GM18873 (cell line): Measurements from ENCODE around the gene RRAGD.

ENCODE experiments used
- ATAC-seq: cut with Tn5 transposase; IDR thresholded peaks from one replicate; pipeline ENCODE4 v1.9.1; 2021; ENCODE audit warnings: mild to moderate bottlenecking, moderate library complexity, moderate number of reproducible peaks; ENCODE audit not compliant: unreplicated experiment, low FRiP score

The RRAGD gene

GRCh38 chr6:89412071-89413005, at the start of gene RRAGD:
Gene RRAGD, minus strand, starts transcription at chr6:89412273. Its CDS starts 280 bp downstream, at chr6:89411993.
- peak; percentile 70 for ATAC-seq

GRCh38 chr6:89460713-89461112, 48.6 kb upstream of the RRAGD start:
- no peak for ATAC-seq

- ATAC-seq, result no peak
These were observed 47.4 kb upstream of the RRAGD start for GRCh38 chr6:89459501-89459900.

- no peak for ATAC-seq
These were observed 46.6 kb upstream of the RRAGD start for GRCh38 chr6:89458704-89459103.

- no peak for ATAC-seq
These were observed 42.2 kb upstream of the RRAGD start for GRCh38 chr6:89454300-89454699.

- ATAC-seq, result no peak
These were observed 40.2 kb upstream of the RRAGD start for GRCh38 chr6:89452281-89452680.

DNA sequence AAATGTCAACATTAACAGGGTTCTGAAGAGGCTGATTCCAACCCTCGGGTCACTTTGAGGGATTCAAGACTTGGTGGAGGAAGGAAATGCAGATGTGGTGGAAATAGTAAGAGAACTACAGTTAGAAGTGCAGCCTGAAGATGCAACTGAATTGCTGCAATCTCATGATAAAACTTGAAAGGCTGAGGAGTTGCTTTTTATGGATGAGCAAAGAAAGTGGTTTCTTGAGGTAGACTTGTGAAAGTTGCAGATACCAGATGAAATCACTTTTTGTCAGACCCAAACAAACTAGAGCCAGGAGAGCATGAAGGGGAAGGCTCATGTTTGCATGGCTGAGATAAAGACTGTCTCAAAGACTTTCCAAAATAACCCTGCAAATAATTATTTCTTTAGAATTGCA, 37.1 kb upstream of the RRAGD start:
- ATAC-seq, result no peak

GRCh38 chr6:89443658-89444057, 31.6 kb upstream of the RRAGD start:
- no peak for ATAC-seq

DNA sequence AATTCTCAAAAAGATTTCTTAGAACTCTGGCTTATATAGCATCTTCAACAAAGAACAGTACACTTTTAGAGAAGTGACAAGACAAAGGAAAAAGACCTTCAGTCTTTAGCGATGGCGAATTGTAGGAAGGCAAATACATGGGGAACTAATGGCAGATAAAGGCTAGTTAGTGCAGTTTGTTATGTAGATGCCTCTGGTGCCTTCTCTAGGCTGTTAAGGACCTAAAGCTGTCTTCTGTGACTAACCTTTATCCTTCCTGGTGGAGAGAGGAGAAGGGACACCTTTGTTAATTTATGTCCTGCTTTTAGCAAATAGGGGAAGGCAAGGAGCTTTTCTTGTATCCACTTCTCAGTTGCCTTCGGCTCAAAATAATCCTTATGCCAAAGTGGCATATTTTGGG, 28.1 kb upstream of the RRAGD start:
- no peak for ATAC-seq

DNA sequence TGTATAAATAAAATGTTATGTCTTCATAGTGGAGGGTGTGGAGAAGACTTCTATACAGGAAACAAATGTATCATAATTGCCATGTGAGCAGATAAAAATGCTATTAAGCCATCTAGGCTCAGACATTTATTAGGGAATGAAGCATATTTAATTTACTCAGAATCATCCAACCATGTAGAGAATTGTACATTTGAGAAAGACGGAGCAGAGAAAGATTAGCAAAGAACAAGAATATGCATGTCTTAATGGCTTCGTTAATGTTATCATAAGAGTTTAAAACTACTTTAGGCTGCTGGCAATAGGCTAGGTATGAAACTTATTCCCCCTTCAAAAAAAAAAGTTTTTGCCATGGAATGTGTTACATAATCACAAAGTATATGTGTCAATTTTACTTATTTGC, 26.9 kb upstream of the RRAGD start:
- ATAC-seq, result no peak

GRCh38 chr6:89438248-89438647, 26.2 kb upstream of the RRAGD start:
- no peak for ATAC-seq

DNA sequence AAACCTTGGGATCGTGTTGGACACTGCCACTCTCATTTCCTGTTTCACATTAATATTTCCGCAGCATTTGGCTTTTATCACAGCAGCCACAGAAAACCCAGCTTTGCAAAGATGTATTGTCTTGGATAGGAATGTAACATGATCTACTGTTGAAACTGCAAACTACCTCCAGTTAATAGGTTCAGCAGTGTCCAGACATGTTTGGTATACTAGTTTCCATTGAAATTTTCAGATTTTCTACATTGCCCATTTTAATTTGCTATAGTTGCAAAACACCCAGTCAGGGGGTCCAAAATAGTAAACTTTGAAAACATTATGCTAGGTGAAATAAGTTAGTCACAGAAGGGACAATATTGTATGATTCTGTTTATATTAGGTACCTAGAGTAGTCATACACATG, 24.2 kb upstream of the RRAGD start:
- ATAC-seq, result no peak

DNA sequence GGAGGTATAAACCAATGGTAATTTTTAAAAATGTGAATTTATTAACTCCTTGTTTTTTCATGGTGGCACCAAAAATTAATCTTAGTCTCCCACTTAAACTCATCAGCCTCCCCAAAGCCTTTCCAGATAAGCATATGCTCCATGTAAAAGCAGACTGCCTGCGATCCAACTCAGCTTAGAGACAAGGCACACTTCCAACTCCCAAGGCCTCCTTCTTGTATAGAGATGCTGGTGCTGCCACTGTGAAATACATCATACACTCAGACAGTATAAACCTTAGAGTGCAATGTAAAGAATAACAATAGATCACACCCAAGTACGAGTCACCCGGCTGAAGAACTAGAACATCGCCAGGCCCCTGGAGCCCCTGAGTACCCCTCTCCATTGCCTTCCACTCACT, 22.9 kb upstream of the RRAGD start:
- ATAC-seq, result no peak

- no peak for ATAC-seq
These were observed 22.1 kb upstream of the RRAGD start for GRCh38 chr6:89434150-89434499.

GRCh38 chr6:89433252-89434149, 21.4 kb upstream of the RRAGD start:
- ATAC-seq, result no peak

GRCh38 chr6:89432875-89433251, 20.8 kb upstream of the RRAGD start, which contains the start of gene ANKRD6:
Gene ANKRD6, plus strand, starts transcription at chr6:89433152. Its CDS starts 133,825 bp downstream, at chr6:89566977.
- no peak for ATAC-seq

- no peak for ATAC-seq
These were observed 18.3 kb upstream of the RRAGD start for GRCh38 chr6:89430201-89430962.

GRCh38 chr6:89416796-89417195, 4.7 kb upstream of the RRAGD start:
- ATAC-seq, result no peak

GRCh38 chr6:89415185-89415584, 3.1 kb upstream of the RRAGD start:
- ATAC-seq, result no peak

GRCh38 chr6:89414215-89414614, 2.1 kb upstream of the RRAGD start:
- no peak for ATAC-seq

GRCh38 chr6:89413006-89413400, 930 bp upstream of the RRAGD start:
- no peak for ATAC-seq
